ENCODE data around the gene CCL21. TPM values are rescaled to one million over a fixed set of nuclear protein-coding genes. Genes with fewer than 3 reads are reported as not detected.

CCL21 gene
- total and polyA plus RNA-seq, 2 of the 8 experiments (the other 6 are each of a cell fraction or from before 2014, with no cell fraction given), result not detected

DNA sequence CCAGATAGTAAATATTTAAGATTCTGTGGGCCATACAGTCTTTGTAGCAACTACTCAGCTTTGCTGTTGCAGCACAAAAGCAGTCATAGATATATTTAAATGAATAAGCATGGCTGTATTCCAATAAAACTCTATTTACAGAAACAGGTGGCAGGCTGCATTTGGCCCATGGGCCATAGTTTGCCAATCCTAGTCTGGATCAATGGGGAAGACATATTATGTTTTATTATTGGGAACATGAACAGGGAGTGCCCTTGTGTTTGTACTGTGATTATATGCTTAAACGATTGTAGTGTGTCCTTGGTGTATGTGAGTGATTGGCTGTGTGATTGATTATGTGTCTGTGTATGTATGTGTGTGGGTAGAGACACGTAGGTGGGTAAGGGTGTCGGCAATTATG lies 35.5 kb downstream of the CCL21 start:
- H2BK15ac ChIP-seq (ENCODE audit: low read length), result no peak overlapping the region
- TF ChIP-seq ATF2 (IDR thresholded peaks at IDR 0.05; ENCODE audit: low read length) (no peak), GABPA (IDR thresholded peaks at IDR 0.05; ENCODE audit: borderline replicate concordance, insufficient read depth, low read length) (no peak)

More for the DNA sequence above, 35.5 kb downstream of the CCL21 start:
- Histone ChIP-seq H3K4me1 (replicated peaks in 1 of 4; ENCODE audit: control insufficient read depth in 3 of 4, insufficient read depth in 4 of 4, low read length in 3 of 4) (0 out of 7 replicates have a peak, but pooled peaks cover 0 to 2% (median under 1%) of the 10 kb centered on the region in 4 experiments), H3K14ac (ENCODE audit: insufficient read length) (no peak overlapping the region), H2AK5ac (ENCODE audit: low read depth, low read length) (no peak overlapping the region), H2BK5ac (ENCODE audit: low read depth, low read length) (no peak overlapping the region), H3K9ac (replicated peaks in 1 of 4; ENCODE audit: extremely low read depth in 1 of 4, low read depth in 3 of 4, low read length in 3 of 4) (no peak overlapping the region), H3K18ac (ENCODE audit: extremely low read depth, low read length) (no peak overlapping the region), H2BK12ac (ENCODE audit: low read depth, low read length) (no peak overlapping the region), H3K79me1 (ENCODE audit: low read depth, low read length) (no peaks in the 10 kb centered on the region), H3K4me3 (ENCODE audit: extremely low read depth in 1 of 4, insufficient read depth in 2 of 4, low read depth in 3 of 4, low read length in 4 of 4) (no peak overlapping the region), H3K56ac (replicated peaks; ENCODE audit: insufficient read length, low read depth, low read length) (no peak overlapping the region), H2BK20ac (ENCODE audit: low read length) (no peak overlapping the region), H4K91ac (replicated peaks; ENCODE audit: insufficient read length, low read length) (no peak overlapping the region), H3K4me2 (ENCODE audit: insufficient read depth in 1 of 2, low read depth in 2 of 2, low read length in 2 of 2) (no peak overlapping the region), H4K5ac (ENCODE audit: insufficient read length, low read depth, low read length) (no peak overlapping the region), H3K9me3 (ENCODE audit: insufficient read depth in 2 of 2, low read depth in 1 of 2, low read length in 1 of 2) (peaks cover 0 to 1% of the 10 kb centered on the region in 2 experiments; a peak in 1 of 4 replicates), H3K27me3 (replicated peaks in 1 of 4; ENCODE audit: control insufficient read depth in 3 of 4, extremely low read depth in 1 of 4, insufficient read depth in 3 of 4, low read length in 3 of 4) (no peaks in the 10 kb centered on the region), H3K27ac (ENCODE audit: low read depth, low read length) (no peak overlapping the region), H4K20me1 (replicated peaks in 1 of 2; ENCODE audit: control insufficient read depth in 1 of 2, insufficient read depth in 2 of 2, low read length in 2 of 2) (peaks cover 0 to 4% of the 10 kb centered on the region in 2 experiments), H3K23me2 (ENCODE audit: low read depth, low read length) (no peaks in the 10 kb centered on the region; the same call in 1 of the 2 replicates), H4K8ac (ENCODE audit: extremely low read depth, insufficient read depth, low read length) (no peak overlapping the region), H3K36me3 (ENCODE audit: control insufficient read depth in 2 of 4, insufficient read depth in 4 of 4, low read length in 3 of 4) (no peaks in the 10 kb centered on the region), H3K23ac (ENCODE audit: insufficient read length) (no peak overlapping the region), H2AFZ (ENCODE audit: low read length) (no peak overlapping the region), H3K4ac (replicated peaks; ENCODE audit: insufficient read length, low read depth, low read length) (no peak overlapping the region), H3K79me2 (ENCODE audit: control insufficient read depth in 1 of 2, insufficient read depth in 2 of 2, low read length in 2 of 2) (no peaks in the 10 kb centered on the region), H2BK120ac (replicated peaks; ENCODE audit: low read depth, low read length) (no peak overlapping the region)
- ChIA-PET CTCF (ENCODE audit: partially characterized antibody) (interaction anchor here (0.9 to 5.0 kb wide), 20 partner anchors 9 to 222 kb away, joined by 3 to 108 read pairs (median 6); partner anchors contain the start of genes ARID3C and CCL19), POLR2A (ENCODE audit: partially characterized antibody) (no interaction called here)
- DNase-seq (ENCODE audit: low read depth in 1 of 2, low spot score in 2 of 2) (no peak), FAIRE-seq (no peak)
- WGBS, 2 experiments (ENCODE audit: extremely low coverage in 1 of 2, insufficient coverage in 1 of 2, insufficient read length in 1 of 2, insufficient replicate concordance in 2 of 2, low coverage in 1 of 2, low lambda C conversion rate in 2 of 2, missing lambda C conversion rate in 1 of 2), result 70% methylated on average over 3 of the region's 3 CpGs; no CpG with 5 or more reads in 1 of the 2 experiments

All from H1 (cell line).